HG02870 (cell line): Measurements from ENCODE around the gene TP53RK.

Source experiments
- ATAC-seq: cut with Tn5 transposase; IDR thresholded peaks from one replicate; pipeline ENCODE4 v1.9.1; 2021; ENCODE audit warnings: mild to moderate bottlenecking, moderate library complexity; ENCODE audit not compliant: unreplicated experiment

Gene TP53RK

GRCh38 chr20:46641424-46641823, 47.8 kb downstream of the TP53RK start:
- ATAC-seq = no peak

- ATAC-seq = no peak
These were observed 48.5 kb downstream of the TP53RK start for GRCh38 chr20:46640536-46641311.

GRCh38 chr20:46640044-46640443, 49.2 kb downstream of the TP53RK start:
- ATAC-seq = no peak

- no peak for ATAC-seq
These were observed 49.7 kb downstream of the TP53RK start for GRCh38 chr20:46639587-46639986.

GRCh38 chr20:46638898-46639274, 50.4 kb downstream of the TP53RK start:
- no peak for ATAC-seq

- no peak for ATAC-seq
These were observed 50.9 kb downstream of the TP53RK start for GRCh38 chr20:46638134-46638897.

GRCh38 chr20:46637427-46638133, 51.7 kb downstream of the TP53RK start:
- no peak for ATAC-seq

- no peak for ATAC-seq
These were observed 52.2 kb downstream of the TP53RK start for GRCh38 chr20:46637020-46637419.

- no peak for ATAC-seq
These were observed 52.7 kb downstream of the TP53RK start for GRCh38 chr20:46636514-46636913.

- no peak for ATAC-seq
These were observed 53.6 kb downstream of the TP53RK start for GRCh38 chr20:46635514-46636136.

- ATAC-seq = no peak
These were observed 54.7 kb downstream of the TP53RK start for GRCh38 chr20:46634528-46634927.
